Mesothelial cell of epicardium (in vitro differentiated cells): ENCODE results near the gene ATP5PO. TPM values are rescaled to one million over a fixed set of nuclear protein-coding genes. Genes with fewer than 3 reads are reported as not detected.

Experiments used
- DNase-seq, 2 experiments: peaks; one replicate each; pipeline ENCODE4 v3.0.0; 2021; ENCODE audit warnings: low spot score in 2 of 2; ENCODE audit not compliant: unreplicated experiment in 2 of 2
- H3K27ac Mint-ChIP-seq: 2 replicates; pipeline ENCODE4 v1.8.0; 2021; ENCODE audit warnings: mixed read lengths
- H3K27me3 Mint-ChIP-seq: 2 replicates; pipeline ENCODE4 v1.8.0; 2021; ENCODE audit warnings: low read depth, mixed read lengths
- H3K36me3 Mint-ChIP-seq: 2 replicates; pipeline ENCODE4 v1.8.0; 2021; ENCODE audit warnings: mixed read lengths
- H3K4me1 Mint-ChIP-seq: 2 replicates; pipeline ENCODE4 v1.8.0; 2021; ENCODE audit warnings: mixed read lengths
- H3K4me3 Mint-ChIP-seq: 2 replicates; pipeline ENCODE4 v1.8.0; 2021; ENCODE audit warnings: mild to moderate bottlenecking, moderate library complexity, mixed read lengths
- H3K9me3 Mint-ChIP-seq: 2 replicates; pipeline ENCODE4 v1.8.0; 2021; ENCODE audit warnings: mixed read lengths
- total RNA-seq: library from RNA; stranded (reverse); gene quantifications from 3 replicates; pipeline ENCODE4 v1.2.1, GENCODE V29; 2021
- TF ChIP-seq, protein P1 (sequence below): fragments of 200-600 bp; sonication (generic); IDR thresholded peaks from one replicate; pipeline ENCODE4 v1.5.0; 2021; ENCODE audit warnings: antibody characterized with exemption; ENCODE audit not compliant: unreplicated experiment

Gene ATP5PO
- total RNA-seq, 1 donor from 2014 or later, result 159 TPM

DNA sequence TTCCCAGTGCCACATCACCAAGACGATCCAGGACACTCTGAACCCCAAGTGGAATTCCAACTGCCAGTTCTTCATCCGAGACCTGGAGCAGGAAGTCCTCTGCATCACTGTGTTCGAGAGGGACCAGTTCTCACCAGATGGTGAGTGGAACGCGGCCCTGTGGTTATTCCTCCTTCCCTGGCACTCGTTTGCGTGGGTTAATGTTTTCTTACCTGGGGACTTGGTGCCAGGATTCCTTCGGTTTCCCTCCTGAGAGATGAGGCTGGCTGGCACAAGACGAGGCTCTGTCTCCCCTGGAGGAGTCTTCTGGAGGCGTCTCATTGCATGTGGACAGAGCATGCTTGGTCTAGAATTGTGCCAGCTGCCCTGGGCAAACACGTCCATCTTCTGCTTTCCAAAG, 29.3 kb downstream of the ATP5PO start:
- Mint-ChIP-seq H3K27ac (no peak overlapping the region), H3K4me1 (peaks cover 12% of the 10 kb centered on the region)
- DNase-seq, result no peak

DNA sequence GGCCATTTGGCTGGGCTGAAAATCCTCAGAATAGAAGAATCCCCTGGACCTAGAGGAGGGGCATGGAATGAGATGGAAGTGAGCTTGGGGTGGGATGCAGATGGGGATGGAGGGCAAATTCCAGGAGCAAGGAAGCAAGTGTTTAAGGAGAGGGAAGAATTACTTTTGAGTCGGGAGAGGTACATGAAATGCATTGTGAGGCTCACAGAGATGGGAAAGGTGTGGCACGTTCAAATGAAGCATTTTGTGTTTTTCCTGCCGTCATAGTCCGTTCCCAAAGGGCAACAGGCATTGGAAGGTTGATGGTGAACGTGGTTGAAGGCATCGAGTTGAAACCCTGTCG, 30.5 kb downstream of the ATP5PO start:
- TF ChIP-seq, protein P1, sequence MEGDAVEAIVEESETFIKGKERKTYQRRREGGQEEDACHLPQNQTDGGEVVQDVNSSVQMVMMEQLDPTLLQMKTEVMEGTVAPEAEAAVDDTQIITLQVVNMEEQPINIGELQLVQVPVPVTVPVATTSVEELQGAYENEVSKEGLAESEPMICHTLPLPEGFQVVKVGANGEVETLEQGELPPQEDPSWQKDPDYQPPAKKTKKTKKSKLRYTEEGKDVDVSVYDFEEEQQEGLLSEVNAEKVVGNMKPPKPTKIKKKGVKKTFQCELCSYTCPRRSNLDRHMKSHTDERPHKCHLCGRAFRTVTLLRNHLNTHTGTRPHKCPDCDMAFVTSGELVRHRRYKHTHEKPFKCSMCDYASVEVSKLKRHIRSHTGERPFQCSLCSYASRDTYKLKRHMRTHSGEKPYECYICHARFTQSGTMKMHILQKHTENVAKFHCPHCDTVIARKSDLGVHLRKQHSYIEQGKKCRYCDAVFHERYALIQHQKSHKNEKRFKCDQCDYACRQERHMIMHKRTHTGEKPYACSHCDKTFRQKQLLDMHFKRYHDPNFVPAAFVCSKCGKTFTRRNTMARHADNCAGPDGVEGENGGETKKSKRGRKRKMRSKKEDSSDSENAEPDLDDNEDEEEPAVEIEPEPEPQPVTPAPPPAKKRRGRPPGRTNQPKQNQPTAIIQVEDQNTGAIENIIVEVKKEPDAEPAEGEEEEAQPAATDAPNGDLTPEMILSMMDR, result no peak
- DNase-seq, result no peak
- Mint-ChIP-seq H3K27ac (no peak overlapping the region), H3K9me3 (no peaks in the 10 kb centered on the region), H3K27me3 (no peaks in the 10 kb centered on the region), H3K4me1 (peaks cover 12% of the 10 kb centered on the region), H3K36me3 (no peaks in the 10 kb centered on the region), H3K4me3 (no peak overlapping the region)

More for the DNA sequence above, 29.3 kb downstream of the ATP5PO start:
- H3K9me3 Mint-ChIP-seq, result no peaks in the 10 kb centered on the region
- H3K36me3 Mint-ChIP-seq, result no peaks in the 10 kb centered on the region
- TF ChIP-seq, protein P1, result no peak
- no peaks in the 10 kb centered on the region for H3K27me3 Mint-ChIP-seq
- H3K4me3 Mint-ChIP-seq, result no peak overlapping the region

DNA sequence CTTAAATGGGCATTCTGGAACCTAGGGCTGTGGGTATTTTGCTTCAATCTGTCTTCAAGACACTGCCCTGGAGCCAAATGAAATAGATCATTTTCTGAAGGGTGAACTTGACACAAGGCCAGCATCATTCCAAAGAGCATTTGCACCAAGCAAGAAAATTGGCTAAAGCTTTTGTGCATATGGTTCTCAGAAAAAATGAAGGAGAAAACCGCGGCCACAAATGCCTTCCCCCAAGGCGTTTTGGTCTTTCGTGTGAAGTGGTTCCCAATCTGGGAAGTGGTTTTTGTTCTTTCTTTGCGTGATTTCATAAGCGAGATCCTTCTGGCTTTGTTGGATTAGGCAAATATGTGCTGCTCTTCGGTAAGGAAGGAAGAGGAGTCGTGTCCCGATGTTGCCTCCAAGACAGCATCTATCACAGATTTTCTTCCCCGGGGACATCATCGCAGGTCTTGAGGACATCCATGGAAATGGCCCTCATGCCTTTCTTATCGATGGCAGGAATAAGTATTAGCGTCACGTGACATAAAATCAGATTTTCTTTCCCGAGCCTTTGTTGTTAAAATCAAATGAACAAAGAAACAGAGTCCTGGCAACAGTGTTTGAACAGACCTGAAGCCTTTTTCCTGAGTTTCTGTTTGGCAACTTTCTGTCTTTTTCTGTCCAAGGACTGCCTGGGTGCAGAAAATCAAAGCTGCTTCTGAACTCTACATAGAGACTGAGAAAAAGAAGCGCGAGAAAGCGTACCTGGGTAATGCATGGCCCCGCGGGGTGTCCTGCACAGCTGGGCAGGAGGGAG, 31.0 kb downstream of the ATP5PO start:
- Mint-ChIP-seq H3K9me3 (no peaks in the 10 kb centered on the region), H3K27me3 (no peaks in the 10 kb centered on the region), H3K36me3 (no peaks in the 10 kb centered on the region), H3K4me1 (peaks cover 12% of the 10 kb centered on the region), H3K27ac (peak overlapping the region; percentile 54), H3K4me3 (no peak overlapping the region)
- DNase-seq, result no peak
- TF ChIP-seq, protein P1, result no peak

DNA sequence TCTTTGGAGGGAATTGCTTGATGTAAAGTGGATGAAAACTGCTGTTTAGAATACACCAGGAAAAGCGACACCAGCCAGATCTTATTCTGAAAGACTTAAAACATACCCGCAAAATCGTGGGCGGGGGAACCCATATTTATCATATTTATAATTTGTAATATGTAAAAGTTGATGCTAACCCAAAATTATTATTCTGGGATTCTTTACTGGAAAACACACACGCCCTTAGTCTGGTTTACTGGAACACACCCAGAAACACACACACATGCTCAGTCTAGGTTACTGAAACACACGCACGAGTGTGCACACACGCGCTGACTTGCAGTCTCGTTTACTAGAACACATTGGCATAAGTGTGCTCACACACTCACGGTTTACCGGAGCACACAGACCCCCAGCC, 32.5 kb downstream of the ATP5PO start:
- no peaks in the 10 kb centered on the region for H3K36me3 Mint-ChIP-seq
- H3K4me3 Mint-ChIP-seq, result no peak overlapping the region
- no peak overlapping the region for H3K27ac Mint-ChIP-seq
- H3K4me1 Mint-ChIP-seq, result peaks cover 12% of the 10 kb centered on the region
- no peaks in the 10 kb centered on the region for H3K9me3 Mint-ChIP-seq
- DNase-seq, result no peak
- H3K27me3 Mint-ChIP-seq, result no peaks in the 10 kb centered on the region
- TF ChIP-seq, protein P1, result no peak

DNA sequence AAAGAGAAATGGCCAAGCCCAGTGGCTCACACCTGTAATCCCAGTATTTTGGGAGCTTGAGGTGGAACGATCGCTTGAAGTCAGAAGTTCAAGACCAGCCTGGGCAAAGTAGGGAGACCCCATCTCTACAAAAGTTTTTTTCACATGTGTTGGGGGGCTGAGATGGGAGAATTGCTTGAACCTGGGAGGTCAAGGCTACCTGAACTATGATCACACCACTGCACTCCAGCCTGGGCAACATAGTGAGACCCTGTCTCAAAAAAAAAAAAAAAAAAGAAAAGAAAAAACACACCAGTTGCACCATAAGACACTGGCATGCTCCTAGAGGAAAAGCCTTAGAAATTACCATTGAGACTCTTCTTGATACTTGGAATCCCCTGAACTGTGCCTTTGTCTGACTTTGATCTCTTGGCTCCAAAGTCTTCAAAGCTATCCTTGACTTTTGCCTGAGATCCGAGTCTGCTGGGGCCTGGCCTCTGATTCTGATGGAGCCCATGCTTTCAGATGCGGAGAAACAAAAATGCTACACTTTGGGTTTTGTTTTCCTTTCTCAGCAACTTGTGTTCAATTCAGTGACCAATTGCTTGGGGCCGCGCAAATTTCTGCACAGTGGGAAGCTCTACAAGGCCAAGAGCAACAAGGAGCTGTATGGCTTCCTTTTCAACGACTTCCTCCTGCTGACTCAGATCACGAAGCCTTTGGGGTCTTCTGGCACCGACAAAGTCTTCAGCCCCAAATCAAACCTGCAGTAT, 33.7 kb downstream of the ATP5PO start:
- H3K4me1 Mint-ChIP-seq, result peaks cover 12% of the 10 kb centered on the region
- TF ChIP-seq, protein P1, result no peak
- H3K9me3 Mint-ChIP-seq, result no peaks in the 10 kb centered on the region
- H3K27me3 Mint-ChIP-seq, result no peaks in the 10 kb centered on the region
- H3K36me3 Mint-ChIP-seq, result no peaks in the 10 kb centered on the region
- no peak overlapping the region for H3K4me3 Mint-ChIP-seq
- H3K27ac Mint-ChIP-seq, result no peak overlapping the region
- DNase-seq, result no peak
